Right ventricle myocardium inferior (tissue), 1 donor: Measurements from ENCODE around the gene OAS3. TPM values are rescaled to one million over a fixed set of nuclear protein-coding genes. Genes with fewer than 3 reads are reported as not detected.
"Not testable (repeated sequence)": the region's sequence is repeated elsewhere in the genome, so short reads cannot be mapped to it uniquely, and the experiment has no call there.

ENCODE experiments used
- ATAC-seq: fragments of 200-7000 bp; cut with Tn5 transposase; one replicate; pipeline ENCODE4 v1.9.1; 2020; ENCODE audit warnings: mild to moderate bottlenecking, moderate library complexity
- DNase-seq: peaks from one replicate; pipeline ENCODE4 v3.0.0; 2021; ENCODE audit errors: missing footprints
- intact Hi-C: fragments of 100-400 bp; cut with DNase I; formaldehyde crosslinking; loops from one replicate; pipeline ENCODE4 v1.11.0; 2022
- total RNA-seq: library from RNA; stranded (reverse); fragmentation: NEBNext Ultra II Directional; extraction: Animal tissue kit (Norgen Biotek cat#: 25700); gene quantifications from one replicate; pipeline ENCODE4 v1.2.1, GENCODE V29; 2021
- donor health status: DM: no; HTN: yes; CAD: no; lungs with severe emphysema.

Gene OAS3
- total RNA-seq, 1 donor from 2014 or later, result 5.7 TPM

DNA sequence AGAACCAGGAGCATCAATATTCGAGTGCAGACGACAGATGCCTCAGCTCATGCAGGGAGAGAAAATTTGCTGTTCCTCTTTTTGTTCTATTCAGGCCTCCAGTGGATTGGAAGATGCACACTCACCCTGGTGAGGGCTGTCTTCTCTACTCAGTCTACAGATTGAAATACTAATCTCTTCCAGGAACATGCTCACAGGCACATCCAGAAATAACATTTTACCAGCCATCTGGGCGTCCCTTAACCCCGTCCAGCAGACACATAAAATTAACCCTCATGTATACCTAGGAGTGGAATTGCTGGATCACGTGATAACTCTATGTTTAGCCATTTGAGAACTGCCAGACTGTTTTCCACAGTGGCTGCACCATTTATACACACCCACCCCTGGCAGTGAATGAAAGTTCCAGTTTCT lies 35.6 kb downstream of the OAS3 start:
- DNase-seq, result no peak
- intact Hi-C loops, result no loop called here

DNA sequence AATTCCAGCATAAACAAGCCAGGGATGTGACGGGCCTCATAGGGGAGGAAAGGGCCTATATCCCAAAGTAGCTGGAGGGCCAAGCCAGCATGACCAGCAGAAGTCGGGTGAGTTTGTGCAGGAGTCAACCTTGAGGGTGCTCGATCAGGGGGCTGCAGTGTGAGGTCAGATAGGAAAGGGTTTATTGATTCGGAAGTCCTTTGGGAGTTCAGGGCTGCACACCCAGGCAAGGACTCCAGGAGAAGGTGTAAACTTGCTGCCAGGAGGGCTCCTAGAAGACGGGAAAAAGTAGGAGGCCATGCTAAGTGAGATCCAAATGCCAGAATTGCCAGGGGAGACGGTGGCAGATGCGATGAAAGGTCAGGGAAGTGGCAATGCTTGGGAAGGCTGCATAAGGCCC lies 36.6 kb downstream of the OAS3 start:
- intact Hi-C loops, result loop anchor here (5.0 kb wide), 1 partner anchor 38 kb away; the partner anchor contains the start of gene OAS3

More for the DNA sequence above, 35.6 kb downstream of the OAS3 start:
- no peak for ATAC-seq

DNA sequence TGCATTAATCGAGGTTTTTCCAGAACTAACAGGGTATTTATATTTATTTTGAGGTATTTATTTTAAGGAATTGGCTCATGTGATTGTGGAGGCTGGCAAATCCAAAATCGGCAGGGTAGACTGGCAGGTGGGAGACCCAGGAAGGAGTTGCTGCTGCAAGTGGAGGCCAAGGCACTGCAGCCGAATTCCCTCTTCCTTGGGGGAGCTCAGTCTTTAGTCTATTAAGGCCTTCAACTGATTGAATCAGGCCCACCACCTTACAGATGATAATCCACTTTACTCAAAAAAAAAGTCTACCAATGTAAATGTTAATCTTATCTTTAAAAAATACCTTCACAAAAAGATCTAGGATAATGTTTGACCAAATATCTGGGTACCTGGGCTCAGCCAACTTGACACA lies 38.9 kb downstream of the OAS3 start:
- DNase-seq (no peak), ATAC-seq (no peak)
- intact Hi-C loops, result loop anchor here (5.0 kb wide), 1 partner anchor 40 kb away; the partner anchor contains the start of gene OAS3

More for the DNA sequence above, 36.6 kb downstream of the OAS3 start:
- no peak for DNase-seq
- ATAC-seq, result no peak

DNA sequence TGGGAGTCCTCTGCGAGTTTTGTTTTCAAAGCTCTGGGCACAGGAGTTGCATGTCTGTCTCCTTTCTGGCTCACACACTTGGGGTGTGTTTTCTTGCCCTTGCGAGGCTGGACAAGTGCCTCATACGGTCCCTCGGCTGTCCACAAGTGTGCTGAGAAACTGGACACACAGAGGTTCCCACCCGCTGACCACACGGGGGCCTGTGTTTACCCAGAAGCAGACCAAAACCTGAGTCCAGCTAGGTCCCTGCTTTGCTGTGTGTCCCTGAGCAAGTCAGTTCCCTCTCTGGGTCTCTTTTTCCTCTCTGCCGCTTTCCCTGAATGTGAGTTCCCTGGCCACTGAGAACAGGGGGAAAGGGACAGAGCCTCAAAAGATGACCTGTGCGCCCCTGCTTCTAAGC lies 39.4 kb downstream of the OAS3 start:
- DNase-seq, result no peak
- no peak for ATAC-seq
- intact Hi-C loops, result loop anchor here (5.0 kb wide), 1 partner anchor 40 kb away; the partner anchor contains the start of gene OAS3

DNA sequence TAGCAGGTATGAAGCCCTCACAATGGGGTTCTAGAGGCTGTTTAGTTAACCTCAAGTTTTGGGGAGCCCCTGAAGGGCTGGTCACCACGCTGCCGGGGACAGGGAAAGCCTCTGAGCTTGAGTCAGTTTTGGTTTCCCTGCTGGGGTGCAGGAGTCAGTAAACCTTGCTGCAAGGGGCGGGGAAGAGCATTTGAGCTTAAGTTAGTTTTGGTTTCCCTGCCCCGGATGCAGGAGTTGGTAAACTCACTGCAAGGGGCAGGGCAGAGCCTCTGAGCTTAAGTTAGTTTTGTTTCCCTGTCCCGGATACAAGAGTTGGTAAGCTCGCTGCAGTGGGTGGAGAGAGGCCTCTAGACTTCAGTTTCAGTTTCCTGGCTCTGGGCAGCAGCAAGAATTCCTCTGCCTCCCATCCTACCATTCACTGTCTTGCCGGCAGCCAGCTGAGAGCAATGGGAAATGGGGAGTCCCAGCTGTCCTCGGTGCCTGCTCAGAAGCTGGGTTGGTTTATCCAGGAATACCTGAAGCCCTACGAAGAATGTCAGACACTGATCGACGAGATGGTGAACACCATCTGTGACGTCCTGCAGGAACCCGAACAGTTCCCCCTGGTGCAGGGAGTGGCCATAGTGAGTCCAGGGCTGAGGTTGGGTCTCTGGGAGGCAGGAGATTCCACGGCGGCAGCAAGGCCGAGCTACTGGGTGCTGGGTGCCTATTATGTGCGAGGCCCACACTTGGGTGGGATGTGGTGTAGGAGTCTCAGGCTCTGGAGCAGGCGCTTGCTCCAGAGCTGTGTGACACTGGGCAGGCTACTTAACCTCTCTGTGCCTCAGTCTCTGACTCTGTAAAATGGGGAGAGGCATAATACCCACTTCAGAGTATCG lies 40.1 kb downstream of the OAS3 start, which contains the start of gene OAS2:
Gene OAS2, plus strand, starts transcription at position 357 of the 878 bp plus-strand sequence. Its CDS starts 90 bp downstream, at position 447.
- DNase-seq (peak; percentile 71), ATAC-seq (peak; percentile 94)
- intact Hi-C loops, result loop anchor here (5.0 kb wide), 1 partner anchor 41 kb away; the partner anchor contains the start of gene OAS3

DNA sequence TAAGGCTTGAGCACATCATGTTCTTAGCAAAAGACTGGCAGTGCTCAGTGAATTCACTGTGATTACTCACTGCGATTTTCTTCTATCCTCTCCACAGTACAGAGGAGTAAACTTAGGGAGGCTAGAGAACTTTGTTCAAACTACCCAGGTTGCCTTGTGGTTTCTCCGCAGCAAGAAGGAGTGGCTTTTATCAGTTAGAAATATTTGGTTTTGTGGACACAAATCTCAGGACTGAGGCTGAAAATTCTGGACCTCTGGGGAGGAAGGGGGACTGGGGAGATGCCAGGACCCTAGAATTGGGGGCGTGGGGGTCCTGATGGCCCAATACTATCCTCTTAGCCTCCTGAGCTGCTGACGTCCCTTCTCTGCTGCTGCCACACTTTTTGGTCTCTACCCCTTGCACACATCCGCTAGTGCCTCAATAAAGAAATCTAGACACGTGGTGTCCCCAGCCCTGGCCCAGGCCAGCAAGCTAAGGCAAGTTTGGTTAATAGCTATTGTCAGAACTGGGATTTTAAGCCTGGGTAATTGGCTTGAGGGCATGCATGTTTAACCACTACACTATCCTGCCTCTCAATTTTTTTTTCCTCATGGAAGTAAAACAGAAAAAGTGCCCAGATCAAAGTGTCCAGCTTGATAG lies 40.9 kb downstream of the OAS3 start:
- intact Hi-C loops, result loop anchor here (5.0 kb wide), 1 partner anchor 42 kb away; the partner anchor contains the start of gene OAS3
- peak; percentile 26 for ATAC-seq
- no peak for DNase-seq

DNA sequence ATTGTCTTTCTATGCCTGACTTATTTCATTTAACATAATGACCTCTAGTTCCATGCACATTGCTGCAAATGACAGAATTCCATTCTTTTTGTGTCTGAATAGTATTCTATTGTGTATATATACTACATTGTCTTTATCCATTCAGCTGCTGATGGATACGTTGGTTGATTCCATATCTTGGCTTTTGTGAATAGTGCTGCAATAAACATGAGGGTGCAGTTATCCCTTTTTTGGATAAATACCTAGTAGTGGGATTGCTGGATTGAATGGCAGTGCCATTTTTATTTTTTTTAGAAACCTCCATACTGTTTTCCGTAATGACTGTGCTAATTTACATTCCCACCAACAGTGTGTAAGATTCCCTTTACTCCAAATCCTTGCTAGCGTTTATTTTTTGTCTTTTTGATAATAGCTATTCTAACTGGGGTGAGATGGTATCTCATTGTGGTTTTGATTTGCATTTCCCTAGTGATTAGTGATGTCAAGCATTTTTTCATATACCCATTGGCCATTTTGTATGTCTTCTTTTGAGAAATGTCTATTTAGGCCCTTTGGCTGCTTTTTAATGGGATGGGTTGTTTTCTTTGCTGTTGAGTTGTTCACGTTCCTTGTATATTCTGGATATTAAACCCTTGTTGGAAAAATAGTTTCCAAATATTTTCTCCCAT lies 42.4 kb downstream of the OAS3 start:
- intact Hi-C loops, result no loop called here
- DNase-seq (no peak), ATAC-seq (no peak)

DNA sequence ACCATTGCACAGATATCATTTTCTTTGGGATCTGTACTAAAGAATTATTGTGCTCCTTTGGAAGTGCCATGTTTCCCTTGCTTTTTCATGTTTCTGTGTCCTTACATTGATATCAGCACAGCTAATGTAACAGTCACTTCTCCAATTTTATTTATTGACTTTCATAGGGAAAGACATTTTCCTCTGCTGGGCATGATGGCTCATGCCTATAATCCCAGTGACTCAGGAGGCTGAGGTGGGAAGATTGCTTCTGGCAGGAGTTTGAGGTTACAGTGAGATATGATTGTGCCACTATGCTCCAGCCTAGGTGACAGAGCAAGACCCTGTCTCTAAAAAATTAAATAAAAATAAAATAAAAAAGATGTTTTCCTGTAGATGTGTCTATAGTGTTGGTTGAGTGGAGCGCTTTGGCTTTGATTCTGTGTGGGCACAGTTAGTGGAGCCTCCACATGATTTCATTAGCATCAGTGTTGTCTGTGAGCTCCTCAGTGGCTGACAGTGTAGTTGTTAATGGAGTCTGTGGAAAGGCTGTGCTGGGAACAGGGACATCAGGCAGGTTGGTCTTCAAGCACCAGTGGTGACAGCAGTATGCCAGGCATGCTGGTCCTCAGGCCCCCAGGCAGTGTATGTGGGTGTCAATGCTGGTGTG lies 47.5 kb downstream of the OAS3 start:
- DNase-seq, result no peak
- ATAC-seq, result no peak
- intact Hi-C loops, result no loop called here

DNA sequence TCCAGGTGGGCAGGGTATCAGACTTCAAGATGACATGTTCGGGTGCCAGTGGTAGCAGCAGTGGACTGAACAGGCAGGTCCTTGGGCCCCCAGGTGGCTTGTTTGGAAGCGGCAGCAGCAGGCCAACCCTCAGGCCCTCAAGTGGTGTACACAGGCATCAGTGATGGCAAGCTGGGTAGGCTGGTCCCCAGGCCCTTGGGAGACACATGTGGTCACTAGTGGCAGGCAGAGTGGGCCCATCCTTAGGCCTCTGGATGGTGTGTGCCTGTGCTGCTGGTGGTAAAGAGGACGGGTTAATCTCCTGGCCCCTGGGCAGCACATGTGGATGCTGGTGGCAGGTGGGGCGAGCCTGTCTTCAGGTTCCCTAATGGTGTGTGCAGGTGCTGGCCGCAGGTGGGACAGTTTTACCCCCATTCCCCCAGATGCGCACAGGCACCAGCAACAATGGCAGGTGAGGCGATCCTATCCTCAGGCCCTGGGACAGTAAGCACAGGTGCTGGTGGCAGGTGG lies 48.1 kb downstream of the OAS3 start:
- DNase-seq (no peak), ATAC-seq (no peak)
- intact Hi-C loops, result no loop called here

DNA sequence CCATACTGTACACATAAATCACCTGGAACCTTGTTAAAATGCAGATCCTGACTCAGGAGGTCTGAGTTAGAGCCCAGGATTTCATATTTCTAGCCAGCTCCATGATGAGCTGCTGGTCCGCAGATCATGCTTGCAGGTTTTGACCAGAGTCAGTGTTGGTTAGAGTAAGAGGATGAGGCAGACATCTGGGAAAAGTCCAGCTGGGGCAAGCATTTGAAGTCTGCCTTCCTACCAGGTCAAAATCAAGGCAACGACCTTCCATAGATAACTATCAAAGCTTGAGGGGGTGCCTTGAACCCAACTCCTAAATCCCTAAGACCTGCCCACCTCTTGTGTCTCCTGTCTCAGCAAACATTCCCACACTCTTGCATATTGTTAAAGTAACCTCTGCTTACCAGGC lies 49.3 kb downstream of the OAS3 start:
- DNase-seq, result no peak
- ATAC-seq, result no peak

DNA sequence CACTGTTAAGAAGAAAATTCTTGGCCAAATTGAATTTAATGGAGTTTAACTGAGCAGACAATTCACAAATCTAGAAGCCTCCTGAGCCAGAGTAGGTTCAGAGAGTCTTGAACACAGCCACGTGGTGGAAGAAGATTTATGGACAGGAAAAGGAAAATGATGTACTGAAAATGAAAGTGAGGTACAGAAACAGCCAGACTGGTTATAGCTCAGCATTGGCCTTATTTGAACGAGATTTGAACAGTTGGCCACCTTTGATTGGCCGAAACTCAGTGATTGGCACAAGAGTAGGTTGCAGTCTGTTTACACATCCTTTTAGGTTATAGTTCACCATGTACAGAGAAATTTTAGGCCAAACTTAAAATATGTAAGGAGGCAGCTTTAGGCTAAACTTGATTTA lies 50.0 kb downstream of the OAS3 start:
- no peak for ATAC-seq
- intact Hi-C loops, result no loop called here

More for the DNA sequence above, 49.3 kb downstream of the OAS3 start:
- intact Hi-C loops, result no loop called here

DNA sequence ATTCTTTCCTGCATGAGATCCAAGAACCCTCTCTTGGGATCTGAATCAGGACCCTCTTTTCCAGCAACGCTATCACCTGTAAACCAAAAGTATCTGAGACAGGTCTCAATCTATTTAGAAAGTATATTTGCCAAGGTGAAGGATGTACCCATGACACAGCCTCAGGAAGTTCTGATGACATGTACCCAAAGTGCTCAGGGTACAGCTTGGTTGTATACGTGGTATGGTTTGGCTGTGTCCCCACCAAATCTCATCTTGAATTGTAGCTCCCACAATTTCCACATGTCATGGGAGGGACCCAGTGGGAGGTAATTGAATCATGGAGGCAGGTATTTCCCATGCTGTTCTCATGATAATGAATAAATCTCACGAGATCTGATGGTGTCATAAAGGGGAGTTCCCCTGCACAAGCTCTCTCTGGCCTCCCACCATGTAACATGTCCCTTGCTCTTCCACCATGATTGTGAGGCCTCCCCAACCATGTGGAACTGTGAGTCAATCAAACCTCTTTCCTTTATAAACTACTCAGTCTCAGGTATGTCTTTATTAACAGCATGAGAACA lies 50.6 kb downstream of the OAS3 start:
- intact Hi-C loops, ATAC-seq, DNase-seq: not testable (repeated sequence)

More for the DNA sequence above, 50.0 kb downstream of the OAS3 start:
- no peak for DNase-seq

DNA sequence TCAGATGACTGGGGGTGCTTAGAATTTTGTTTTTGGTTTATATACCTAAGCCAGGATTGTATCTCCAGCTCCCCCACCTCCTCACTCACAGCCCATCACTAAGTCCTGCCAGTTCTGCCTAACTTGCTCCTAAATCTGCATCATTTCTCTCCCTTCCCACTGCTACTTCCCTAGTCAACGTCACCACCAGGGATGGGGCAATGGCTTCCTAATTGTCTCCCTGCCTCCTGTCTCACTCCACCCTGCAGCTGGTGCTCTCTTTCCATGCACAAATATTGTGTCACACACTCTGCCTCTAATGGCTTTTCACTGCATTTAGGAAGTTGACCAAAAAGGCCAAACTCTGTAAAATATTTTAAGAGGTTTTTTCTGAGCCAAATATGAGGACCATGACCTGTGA lies 51.5 kb downstream of the OAS3 start:
- intact Hi-C loops, result no loop called here
- no peak for ATAC-seq
- DNase-seq, result no peak

DNA sequence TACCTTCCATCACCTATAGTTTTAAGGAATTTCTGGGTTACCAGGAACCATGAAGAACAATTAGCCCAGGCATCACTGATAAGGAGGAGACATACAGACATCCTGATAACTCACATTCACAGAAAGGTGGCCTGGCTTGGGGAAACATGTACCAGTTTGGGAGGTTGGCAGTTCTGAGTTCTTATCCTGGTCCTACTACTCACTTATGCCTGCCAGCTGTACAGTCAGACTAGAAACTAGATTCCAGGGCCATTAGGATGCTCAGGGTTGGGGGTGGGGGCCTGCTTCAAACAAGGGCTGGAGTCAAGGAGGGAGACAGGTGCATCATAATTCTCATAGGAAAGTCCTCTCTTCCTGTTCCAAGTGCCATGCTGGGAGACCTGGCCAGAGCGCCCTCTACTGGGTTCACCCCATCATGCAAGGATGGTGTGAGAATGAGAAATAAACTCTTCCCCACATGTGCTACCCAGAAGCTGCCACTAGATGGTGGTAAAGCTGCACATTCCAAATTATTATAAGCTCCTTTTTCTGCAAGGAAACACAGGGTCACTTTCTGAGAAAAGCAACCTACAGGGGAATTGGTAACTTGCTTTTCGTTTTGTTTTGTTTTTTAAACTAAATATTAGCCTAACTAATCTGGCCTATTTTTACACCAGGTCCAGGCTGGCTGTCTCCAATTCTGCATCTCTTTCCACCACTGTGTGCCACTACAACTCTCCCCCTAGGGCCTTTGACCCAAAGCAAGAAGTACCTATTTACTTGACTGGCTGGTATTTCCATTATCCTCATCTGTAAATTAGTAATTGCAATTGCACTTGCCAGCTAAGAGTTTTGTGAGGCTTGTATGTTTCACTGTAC lies 54.5 kb downstream of the OAS3 start:
- DNase-seq, result no peak
- intact Hi-C loops, result no loop called here
- peak; percentile 60 for ATAC-seq

DNA sequence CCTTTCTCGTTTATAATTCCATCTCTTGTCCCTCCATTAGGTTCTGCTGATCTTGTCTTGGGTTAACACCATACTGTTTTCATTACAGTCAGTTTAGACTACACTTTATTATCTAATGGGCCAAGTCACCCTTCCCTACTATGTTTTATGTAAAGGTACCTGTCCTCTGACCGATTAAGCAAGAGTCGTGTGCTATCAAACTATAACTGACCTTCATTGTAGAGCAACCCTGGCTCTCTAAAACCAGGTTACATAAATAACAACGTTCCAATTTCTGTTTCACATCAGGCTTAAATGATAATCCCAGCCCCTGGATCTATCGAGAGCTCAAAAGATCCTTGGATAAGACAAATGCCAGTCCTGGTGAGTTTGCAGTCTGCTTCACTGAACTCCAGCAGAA lies 56.7 kb downstream of the OAS3 start:
- ATAC-seq, result no peak
- DNase-seq, result no peak
- intact Hi-C loops, result no loop called here

DNA sequence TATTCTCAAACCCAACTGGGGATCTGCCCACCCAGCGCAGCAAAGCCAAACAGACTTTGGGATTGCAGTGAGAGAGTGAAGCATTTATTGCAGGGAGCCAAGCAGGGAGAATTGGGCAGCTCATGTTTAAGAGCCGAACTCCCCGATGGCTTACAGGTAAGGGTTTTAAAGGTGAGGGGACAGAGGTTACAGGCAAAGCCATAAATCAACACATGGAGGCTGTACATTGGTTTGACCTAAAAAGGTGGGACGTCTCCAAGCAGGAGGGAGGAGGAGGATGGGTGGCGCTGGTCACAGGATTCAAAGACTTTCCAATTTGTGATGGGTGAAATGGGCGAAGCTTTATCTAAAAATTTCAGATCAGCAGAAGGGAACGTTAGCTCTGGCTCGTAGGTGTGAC lies 58.2 kb downstream of the OAS3 start:
- intact Hi-C loops, result no loop called here
- no peak for ATAC-seq
- no peak for DNase-seq

DNA sequence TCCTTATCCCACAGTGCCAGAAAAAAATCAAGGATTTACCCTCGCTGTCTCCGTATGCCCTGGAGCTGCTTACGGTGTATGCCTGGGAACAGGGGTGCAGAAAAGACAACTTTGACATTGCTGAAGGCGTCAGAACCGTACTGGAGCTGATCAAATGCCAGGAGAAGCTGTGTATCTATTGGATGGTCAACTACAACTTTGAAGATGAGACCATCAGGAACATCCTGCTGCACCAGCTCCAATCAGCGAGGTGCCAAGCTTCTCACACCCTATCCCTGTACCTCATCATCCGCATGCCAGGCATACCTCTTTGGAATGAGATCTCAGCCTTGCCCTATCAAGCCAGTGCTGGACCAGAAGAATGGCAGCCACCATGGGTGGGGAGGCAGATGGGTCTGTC lies 59.2 kb downstream of the OAS3 start:
- no peak for DNase-seq
- ATAC-seq, result no peak
- intact Hi-C loops, result no loop called here
